Transverse colon (tissue), 4 donors: ENCODE measurements around the gene TAPBPL.

Source experiments
- EP300 ChIP-seq: sonication (generic); formaldehyde crosslinking; IDR thresholded peaks from one replicate; pipeline ENCODE4 v1.6.1; 2017; ENCODE audit warnings: antibody characterized with exemption, low read depth
- POLR2A ChIP-seq: fragments of 450-650 bp; IDR thresholded peaks from one replicate; pipeline ENCODE4 v1.6.1; 2016; ENCODE audit warnings: antibody characterized with exemption, mild to moderate bottlenecking, moderate library complexity
- POLR2AphosphoS5 ChIP-seq, 3 donors: sonication (generic); formaldehyde crosslinking; IDR thresholded peaks; one replicate each; pipeline ENCODE4 v1.6.1; 2016; ENCODE audit warnings: antibody characterized with exemption in 3 of 3
- TF ChIP-seq, protein P1 (sequence below), 5 experiments: fragments of 200-600 bp in 3 of 5; fragments of 450-650 bp in 2 of 5; sonication (generic) in 3 of 5; IDR thresholded peaks; 1 replicate in 2 of 5; 2 replicates in 3 of 5; pipeline ENCODE4 v1.5.1; 2016 to 2017; ENCODE audit warnings: antibody characterized with exemption in 5 of 5, inconsistent platforms in 3 of 5, mild to moderate bottlenecking in 2 of 5, moderate library complexity in 1 of 5

DNA sequence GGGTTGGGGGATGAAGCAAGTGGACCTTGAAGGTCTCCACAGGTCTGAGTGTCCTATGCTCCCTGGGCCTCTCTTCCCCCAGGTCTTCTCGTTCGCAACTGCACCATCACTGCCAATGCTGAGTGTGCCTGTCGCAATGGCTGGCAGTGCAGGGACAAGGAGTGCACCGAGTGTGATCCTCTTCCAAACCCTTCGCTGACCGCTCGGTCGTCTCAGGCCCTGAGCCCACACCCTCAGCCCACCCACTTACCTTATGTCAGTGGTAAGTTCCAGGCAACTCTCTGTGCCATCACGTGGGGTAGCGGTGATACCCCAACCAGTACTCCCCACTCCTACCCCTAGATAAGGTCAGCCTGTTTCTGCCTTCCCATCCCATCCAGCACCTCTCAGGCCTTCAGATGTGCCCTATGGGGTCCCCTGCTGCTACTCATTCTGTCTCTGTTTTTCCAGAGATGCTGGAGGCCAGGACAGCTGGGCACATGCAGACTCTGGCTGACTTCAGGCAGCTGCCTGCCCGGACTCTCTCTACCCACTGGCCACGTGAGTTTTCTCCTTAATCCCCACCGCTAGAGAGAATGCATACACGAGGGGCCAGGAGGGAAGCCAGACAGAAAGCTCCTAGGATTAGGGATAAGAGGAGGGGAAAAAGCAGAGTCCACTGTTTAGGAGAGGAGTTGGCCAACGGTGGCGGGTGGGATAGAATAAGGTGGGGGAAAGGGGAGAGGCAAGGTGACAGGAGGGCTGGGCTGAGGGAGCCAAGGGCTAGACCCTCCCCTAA lies 1.6 kb upstream of the TAPBPL start:
- TF ChIP-seq EP300 (no peak), POLR2A (no peak), POLR2AphosphoS5 (IDR thresholded peaks at IDR 0.05) (no peak)
- TF ChIP-seq, protein P1, sequence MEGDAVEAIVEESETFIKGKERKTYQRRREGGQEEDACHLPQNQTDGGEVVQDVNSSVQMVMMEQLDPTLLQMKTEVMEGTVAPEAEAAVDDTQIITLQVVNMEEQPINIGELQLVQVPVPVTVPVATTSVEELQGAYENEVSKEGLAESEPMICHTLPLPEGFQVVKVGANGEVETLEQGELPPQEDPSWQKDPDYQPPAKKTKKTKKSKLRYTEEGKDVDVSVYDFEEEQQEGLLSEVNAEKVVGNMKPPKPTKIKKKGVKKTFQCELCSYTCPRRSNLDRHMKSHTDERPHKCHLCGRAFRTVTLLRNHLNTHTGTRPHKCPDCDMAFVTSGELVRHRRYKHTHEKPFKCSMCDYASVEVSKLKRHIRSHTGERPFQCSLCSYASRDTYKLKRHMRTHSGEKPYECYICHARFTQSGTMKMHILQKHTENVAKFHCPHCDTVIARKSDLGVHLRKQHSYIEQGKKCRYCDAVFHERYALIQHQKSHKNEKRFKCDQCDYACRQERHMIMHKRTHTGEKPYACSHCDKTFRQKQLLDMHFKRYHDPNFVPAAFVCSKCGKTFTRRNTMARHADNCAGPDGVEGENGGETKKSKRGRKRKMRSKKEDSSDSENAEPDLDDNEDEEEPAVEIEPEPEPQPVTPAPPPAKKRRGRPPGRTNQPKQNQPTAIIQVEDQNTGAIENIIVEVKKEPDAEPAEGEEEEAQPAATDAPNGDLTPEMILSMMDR (IDR thresholded peaks at IDR 0.05): no peak
